Small intestine (tissue), 7 donors: ENCODE data around the gene TPM2. TPM values are rescaled to one million over a fixed set of nuclear protein-coding genes. Genes with fewer than 3 reads are reported as not detected.

ENCODE experiments used
- DNase-seq, 2 donors: peaks; one replicate each; pipeline versions ENCODE4 v3.0.0 to v3.0.0-alpha.2; 2013
- FAIRE-seq: peaks from 2 replicates; lab custom pipeline; 2012; peaks lifted over from hg19 to GRCh38; lab: Jason Lieb, UNC
- H3K27ac ChIP-seq, 3 donors: one replicate each; pipeline ENCODE4 v1.5.1; 2013; ENCODE audit warnings: low read length in 2 of 3, mild to moderate bottlenecking in 2 of 3, control low read depth in 1 of 3, inconsistent platforms in 1 of 3, low read depth in 1 of 3, moderate library complexity in 1 of 3
- H3K27me3 ChIP-seq, 3 donors: one replicate each; pipeline ENCODE4 v1.6.1; 2013; ENCODE audit warnings: low read length in 3 of 3, inconsistent platforms in 1 of 3; ENCODE audit not compliant: control insufficient read depth in 3 of 3, insufficient read depth in 3 of 3
- H3K36me3 ChIP-seq, 3 donors: one replicate each; pipeline ENCODE4 v1.6.1; 2013; ENCODE audit warnings: low read length in 3 of 3, inconsistent platforms in 1 of 3, low read depth in 1 of 3, mild to moderate bottlenecking in 1 of 3, moderate library complexity in 1 of 3; ENCODE audit not compliant: control insufficient read depth in 3 of 3, insufficient read depth in 2 of 3
- H3K4me1 ChIP-seq, 3 donors: one replicate each; pipeline ENCODE4 v1.6.1; 2013; ENCODE audit warnings: low read length in 2 of 3, inconsistent platforms in 1 of 3, low read depth in 1 of 3, mild to moderate bottlenecking in 1 of 3, moderate library complexity in 1 of 3; ENCODE audit not compliant: control insufficient read depth in 3 of 3, insufficient read depth in 2 of 3
- H3K4me3 ChIP-seq, 3 donors: one replicate each; pipeline ENCODE4 v1.5.1; 2013; ENCODE audit warnings: low read length in 3 of 3, control low read depth in 1 of 3, inconsistent platforms in 1 of 3, low read depth in 1 of 3, mild to moderate bottlenecking in 1 of 3, moderate library complexity in 1 of 3
- H3K9me3 ChIP-seq, 2 donors: one replicate each; pipeline ENCODE4 v1.6.1; 2013; ENCODE audit warnings: low read depth in 1 of 2, low read length in 1 of 2; ENCODE audit not compliant: control insufficient read depth in 2 of 2, insufficient read depth in 1 of 2
- WGBS, 3 donors: extraction: QIAGEN DNeasy Blood & Tissue Kit; methylation state at CpG; one replicate each; pipeline ENCODE4 v1.1.7; 2013; 5-methylcytosine and 5-hydroxymethylcytosine counted together
- polyA plus RNA-seq, 4 donors: library from polyadenylated mRNA; stranded (reverse) in 3 of 4; unstranded in 1 of 4; fragments of 200-250 nt in 3 of 4; fragments of 120-200 nt in 1 of 4; gene quantifications; one replicate each; pipeline versions ENCODE4 v1.2.1 to v1.2.3, GENCODE V29; 2013
- donor health status: healthy with polysubstance abuse.
- donor health status: control.
- donor health status: control.
- donor health status: Bipolar disorder and iron deficiency.
- donor health status: healthy.

Gene TPM2
- polyA plus RNA-seq, 4 donors, result 23.0 to 253 (median 81.2) TPM

- peaks cover 19 to 52% (median 39%) of the 10 kb centered on the region in 3 donors for H3K36me3 ChIP-seq
- FAIRE-seq (no peak), DNase-seq (no peak)
- H3K4me3 ChIP-seq, result no peak overlapping the region
- H3K27me3 ChIP-seq, result no peaks in the 10 kb centered on the region
- no peak overlapping the region for H3K27ac ChIP-seq
- WGBS, 3 donors, result 78 to 85% (median 80%) methylated on average over 14 of the region's 14 CpGs
- no peaks in the 10 kb centered on the region for H3K9me3 ChIP-seq
- H3K4me1 ChIP-seq, result peaks cover 0 to 7% (median 0%) of the 10 kb centered on the region in 3 donors
Measured at GRCh38 chr9:35697486-35697885, 7.8 kb upstream of the TPM2 start.

GRCh38 chr9:35696520-35697215 lies 6.9 kb upstream of the TPM2 start:
- Histone ChIP-seq H3K4me3 (no peak overlapping the region), H3K9me3 (no peaks in the 10 kb centered on the region), H3K36me3 (peaks cover 19 to 48% (median 39%) of the 10 kb centered on the region in 3 donors), H3K27me3 (no peaks in the 10 kb centered on the region), H3K27ac (peak overlapping the region in 1 of 3 donors; percentile 61), H3K4me1 (peaks cover 0 to 7% (median 0%) of the 10 kb centered on the region in 3 donors)
- peak; percentile 62 to 71 for DNase-seq
- 35 to 38% (median 35%) methylated on average over 9 of the region's 9 CpGs for WGBS, 3 donors
- no peak for FAIRE-seq

- H3K4me3 ChIP-seq, result no peak overlapping the region
Measured at GRCh38 chr9:35695943-35696401, 6.2 kb upstream of the TPM2 start.

GRCh38 chr9:35691757-35692301 lies 2.1 kb upstream of the TPM2 start:
- no peak for FAIRE-seq
- 75 to 92% (median 85%) methylated on average over 13 of the region's 13 CpGs for WGBS, 3 donors
- Histone ChIP-seq H3K4me3 (no peak overlapping the region), H3K36me3 (peaks cover 0 to 17% (median under 1%) of the 10 kb centered on the region in 3 donors), H3K27ac (peak overlapping the region in 2 of 3 donors; percentile 63 to 77), H3K27me3 (peaks cover 0 to 6% (median 0%) of the 10 kb centered on the region in 3 donors), H3K9me3 (no peaks in the 10 kb centered on the region), H3K4me1 (peaks cover 6 to 23% (median 8%) of the 10 kb centered on the region in 3 donors)
- peak in 1 of 2 donors; percentile 11 for DNase-seq

More at GRCh38 chr9:35695943-35696401, 6.2 kb upstream of the TPM2 start:
- peaks cover 15 to 43% (median 34%) of the 10 kb centered on the region in 3 donors for H3K36me3 ChIP-seq
- no peaks in the 10 kb centered on the region for H3K27me3 ChIP-seq
- peaks cover 0 to 12% (median 0%) of the 10 kb centered on the region in 3 donors for H3K4me1 ChIP-seq
- no peaks in the 10 kb centered on the region for H3K9me3 ChIP-seq
- H3K27ac ChIP-seq, result peak overlapping the region in 1 of 3 donors; percentile 61
- WGBS, 3 donors, result 24 to 65% (median 46%) methylated on average over 3 of the region's 3 CpGs
- peak; percentile 42 to 82 for DNase-seq
- FAIRE-seq, result no peak

GRCh38 chr9:35691334-35691650 lies 1.6 kb upstream of the TPM2 start:
- Histone ChIP-seq H3K9me3 (no peaks in the 10 kb centered on the region), H3K27ac (peak overlapping the region in 2 of 3 donors; percentile 63 to 77), H3K36me3 (peaks cover 0 to 16% (median 0%) of the 10 kb centered on the region in 3 donors), H3K4me1 (peaks cover 6 to 23% (median 8%) of the 10 kb centered on the region in 3 donors), H3K27me3 (peaks cover 0 to 6% (median 0%) of the 10 kb centered on the region in 3 donors), H3K4me3 (peak overlapping the region; percentile 58 to 85 (median 81))
- 18 to 30% (median 20%) methylated on average over 10 of the region's 10 CpGs for WGBS, 3 donors
- FAIRE-seq (no peak), DNase-seq (peak in 1 of 2 donors; percentile 12)

- H3K27me3 ChIP-seq, result peaks cover 0 to 6% (median 0%) of the 10 kb centered on the region in 3 donors
- peaks cover 6 to 19% (median 8%) of the 10 kb centered on the region in 3 donors for H3K4me1 ChIP-seq
- H3K4me3 ChIP-seq, result peak overlapping the region; percentile 58 to 85 (median 81)
- DNase-seq (peak; percentile 43 to 68), FAIRE-seq (no peak)
- peaks cover 0 to 17% (median 0%) of the 10 kb centered on the region in 3 donors for H3K36me3 ChIP-seq
- H3K27ac ChIP-seq, result peak overlapping the region in 2 of 3 donors; percentile 77 to 85
- no peaks in the 10 kb centered on the region for H3K9me3 ChIP-seq
- 0 to 1% (median 1%) methylated on average over 34 to 61 of the region's 61 CpGs for WGBS, 3 donors
Measured at GRCh38 chr9:35690614-35691333, 1.0 kb upstream of the TPM2 start.

GRCh38 chr9:35690294-35690613 lies 529 bp upstream of the TPM2 start:
- Histone ChIP-seq H3K9me3 (no peaks in the 10 kb centered on the region), H3K4me3 (peak overlapping the region; percentile 47 to 85 (median 81)), H3K36me3 (peaks cover 0 to 21% (median 0%) of the 10 kb centered on the region in 3 donors), H3K27me3 (peaks cover 0 to 6% (median 0%) of the 10 kb centered on the region in 3 donors), H3K27ac (peak overlapping the region in 2 of 3 donors; percentile 77 to 85), H3K4me1 (peaks cover 6 to 16% (median 8%) of the 10 kb centered on the region in 3 donors)
- no peak for FAIRE-seq
- DNase-seq, result no peak
- WGBS, 3 donors, result 0 to 1% (median 0%) methylated on average over 20 to 21 of the region's 21 CpGs
